A549 (cell line): ENCODE results near the gene KCNJ9. TPM values are rescaled to one million over a fixed set of nuclear protein-coding genes. Genes with fewer than 3 reads are reported as not detected.

Source experiments
- ATAC-seq, 2 experiments: fragments of 200-7000 bp in 1 of 2; fragments of >200 bp in 1 of 2; cut with Nextera tagmentation in 1 of 2; cut with Tn5 transposase in 1 of 2; 3 replicates each; pipeline versions ENCODE4 v1.8.0 to v1.9.1; 2018 to 2020; ENCODE audit warnings: mild to moderate bottlenecking in 1 of 2, moderate library complexity in 1 of 2
- CTCF ChIA-PET: fragments of 300-600 bp; sonication (Branson Sonifier 250); formaldehyde crosslinking; extraction: SDS; loops from one replicate; lab custom pipeline; 2021; ENCODE audit warnings: antibody characterized with exemption, inconsistent platforms; lab: Yijun Ruan, JAX
- POLR2A ChIA-PET: fragments of 350-600 bp; formaldehyde crosslinking; extraction: SDS; loops from one replicate; lab custom pipeline; 2021; ENCODE audit warnings: antibody characterized with exemption, inconsistent platforms; lab: Yijun Ruan, JAX
- DNase-seq, 2 experiments: peaks; one replicate each; pipeline versions ENCODE4 v3.0.0 to v3.0.0-alpha.2; 2011 to 2016; ENCODE audit warnings: low read depth in 1 of 2, low spot score in 1 of 2
- FAIRE-seq: peaks from 2 replicates; lab custom pipeline; 2011; peaks lifted over from hg19 to GRCh38; lab: Jason Lieb, UNC
- H3K27ac ChIP-seq, 2 experiments: fragments of >200 bp; sonication (Bioruptor Twin); formaldehyde crosslinking; 3 replicates each; pipeline ENCODE4 v1.5.1; 2016 to 2017
- H3K4me1 ChIP-seq: fragments of >200 bp; sonication (Bioruptor Twin); formaldehyde crosslinking; 3 replicates; pipeline ENCODE4 v1.6.1; 2016
- H3K4me2 ChIP-seq: fragments of >200 bp; sonication (Bioruptor Twin); formaldehyde crosslinking; 3 replicates; pipeline ENCODE4 v1.6.1; 2016
- H3K4me3 ChIP-seq: fragments of >200 bp; sonication (Bioruptor Twin); formaldehyde crosslinking; 3 replicates; pipeline ENCODE4 v1.5.1; 2016
- H3K9me3 ChIP-seq: fragments of >200 bp; sonication (Bioruptor Twin); formaldehyde crosslinking; 3 replicates; pipeline ENCODE4 v1.6.1; 2016
- BHLHE40 ChIP-seq: IDR thresholded peaks from 2 replicates; pipeline ENCODE4 v1.6.1; 2012; ENCODE audit warnings: low read depth, low read length, inconsistent platforms
- CBX2 ChIP-seq: fragments of 200-600 bp; sonication (generic); IDR thresholded peaks from 2 replicates; pipeline ENCODE4 v1.6.1; 2016; ENCODE audit warnings: low read depth, mild to moderate bottlenecking, borderline replicate concordance
- FOSL2 ChIP-seq, 2 experiments: fragments of 450-650 bp in 1 of 2; fragments of >200 bp in 1 of 2; sonication (Bioruptor Twin) in 1 of 2; formaldehyde crosslinking; IDR thresholded peaks; 2 replicates each; pipeline versions ENCODE4 v1.5.0 to v1.6.1; 2016 to 2020; ENCODE audit warnings: mild to moderate bottlenecking in 1 of 2, moderate library complexity in 1 of 2
- FOXS1 ChIP-seq: fragments of 250-450 bp; sonication (Bioruptor Pico); IDR thresholded peaks from 2 replicates; pipeline ENCODE4 v1.5.0; 2020; ENCODE audit warnings: mild to moderate bottlenecking, moderate library complexity
- HDAC2 ChIP-seq: fragments of 200-600 bp; sonication (generic); IDR thresholded peaks from 2 replicates; pipeline ENCODE4 v1.6.1; 2016
- HEYL ChIP-seq: fragments of 250-450 bp; sonication (Bioruptor Pico); IDR thresholded peaks from 2 replicates; pipeline ENCODE4 v1.8.0; 2021; ENCODE audit warnings: mild to moderate bottlenecking, moderate library complexity
- HOXA7 ChIP-seq: fragments of 250-450 bp; sonication (Bioruptor Pico); IDR thresholded peaks from 2 replicates; pipeline ENCODE4 v1.5.0; 2020; ENCODE audit warnings: mild to moderate bottlenecking, moderate library complexity
- HOXB13 ChIP-seq: fragments of 250-450 bp; sonication (Bioruptor Pico); IDR thresholded peaks from 2 replicates; pipeline ENCODE4 v1.5.0; 2020; ENCODE audit warnings: low read depth, mild to moderate bottlenecking, moderate library complexity
- JUN ChIP-seq, 2 experiments: fragments of >200 bp; sonication (Bioruptor Twin); formaldehyde crosslinking; IDR thresholded peaks; 2 replicates in 1 of 2; 3 replicates in 1 of 2; pipeline ENCODE4 v1.6.1; 2016 to 2017
- JUNB ChIP-seq: fragments of >200 bp; sonication (Bioruptor Twin); formaldehyde crosslinking; IDR thresholded peaks from 2 replicates; pipeline ENCODE4 v1.6.1; 2016
- KDM1A ChIP-seq: fragments of 200-600 bp; sonication (generic); IDR thresholded peaks from 2 replicates; pipeline ENCODE4 v1.6.1; 2016; ENCODE audit warnings: low read depth, mild to moderate bottlenecking
- KDM5A ChIP-seq: fragments of 200-600 bp; sonication (generic); IDR thresholded peaks from 2 replicates; pipeline ENCODE4 v1.6.1; 2016; ENCODE audit warnings: antibody characterized with exemption, mild to moderate bottlenecking
- MAX ChIP-seq: IDR thresholded peaks from 2 replicates; pipeline ENCODE4 v1.6.1; 2012
- MAZ ChIP-seq: fragments of 150-350 bp; IDR thresholded peaks from 2 replicates; pipeline ENCODE4 v1.6.1; 2014; ENCODE audit warnings: antibody characterized with exemption, low read depth, low read length, borderline replicate concordance
- MYC ChIP-seq: IDR thresholded peaks from 2 replicates; pipeline ENCODE4 v1.6.1; 2012; ENCODE audit warnings: mild to moderate bottlenecking, inconsistent platforms, low read length, improper control_type of control experiment, borderline replicate concordance
- NFE2L2 ChIP-seq: fragments of 150-350 bp; conservative IDR thresholded peaks from 2 replicates; pipeline ENCODE4 v1.6.1; 2014; ENCODE audit warnings: low read length
- RAD21 ChIP-seq, 2 experiments: fragments of >200 bp in 1 of 2; sonication (Bioruptor Twin) in 1 of 2; formaldehyde crosslinking in 1 of 2; IDR thresholded peaks in 1 of 2; conservative IDR thresholded peaks in 1 of 2; 2 replicates in 1 of 2; 3 replicates in 1 of 2; pipeline ENCODE4 v1.6.1; 2012 to 2018; ENCODE audit warnings: inconsistent platforms in 1 of 2
- RARB ChIP-seq: fragments of 250-450 bp; sonication (Bioruptor Pico); IDR thresholded peaks from 2 replicates; pipeline ENCODE4 v1.8.0; 2021; ENCODE audit warnings: mild to moderate bottlenecking, moderate library complexity
- RNF2 ChIP-seq: fragments of 200-600 bp; sonication (generic); IDR thresholded peaks from 2 replicates; pipeline ENCODE4 v1.6.1; 2016; ENCODE audit warnings: low read depth, mild to moderate bottlenecking, antibody characterized with exemption, moderate library complexity, borderline replicate concordance
- SMC3 ChIP-seq: fragments of >200 bp; sonication (Bioruptor Twin); formaldehyde crosslinking; IDR thresholded peaks from 3 replicates; pipeline ENCODE4 v1.6.1; 2018; ENCODE audit warnings: inconsistent platforms
- TP53 ChIP-seq: fragments of 250-450 bp; sonication (Bioruptor Pico); IDR thresholded peaks from 2 replicates; pipeline ENCODE4 v1.5.0; 2021; ENCODE audit warnings: mild to moderate bottlenecking, moderate library complexity
- WGBS: methylation state at CpG from one replicate; pipeline ENCODE4 v1.1.6; 2017; ENCODE audit errors: missing lambda C conversion rate; 5-methylcytosine and 5-hydroxymethylcytosine counted together
- polyA plus RNA-seq, 4 experiments: library from polyadenylated mRNA; depleted of rRNA in 3 of 4; stranded (reverse); fragments of >200 nt; fragmentation: RNase III in 1 of 4; extraction: RNeasy Plus Mini Kit Qiagen cat#74134 plus additional on column Dnase treatment in 1 of 4; gene quantifications; 2 replicates in 3 of 4; 3 replicates in 1 of 4; pipeline ENCODE4 v1.2.3, GENCODE V29; 2011 to 2017
- TF ChIP-seq, protein P1 (sequence below): IDR thresholded peaks from 2 replicates; pipeline ENCODE4 v1.6.1; 2012
- TF ChIP-seq, protein P2 (sequence below): IDR thresholded peaks from 2 replicates; pipeline ENCODE4 v1.6.1; 2012; ENCODE audit warnings: low read depth, borderline replicate concordance
- TF ChIP-seq, protein P3 (sequence below): fragments of >200 bp; sonication (Bioruptor Twin); formaldehyde crosslinking; IDR thresholded peaks from 3 replicates; pipeline ENCODE4 v1.5.1; 2016

KCNJ9 gene
- polyA plus RNA-seq, 2 of the 4 experiments (the other 2 are of a cell fraction): not detected

DNA sequence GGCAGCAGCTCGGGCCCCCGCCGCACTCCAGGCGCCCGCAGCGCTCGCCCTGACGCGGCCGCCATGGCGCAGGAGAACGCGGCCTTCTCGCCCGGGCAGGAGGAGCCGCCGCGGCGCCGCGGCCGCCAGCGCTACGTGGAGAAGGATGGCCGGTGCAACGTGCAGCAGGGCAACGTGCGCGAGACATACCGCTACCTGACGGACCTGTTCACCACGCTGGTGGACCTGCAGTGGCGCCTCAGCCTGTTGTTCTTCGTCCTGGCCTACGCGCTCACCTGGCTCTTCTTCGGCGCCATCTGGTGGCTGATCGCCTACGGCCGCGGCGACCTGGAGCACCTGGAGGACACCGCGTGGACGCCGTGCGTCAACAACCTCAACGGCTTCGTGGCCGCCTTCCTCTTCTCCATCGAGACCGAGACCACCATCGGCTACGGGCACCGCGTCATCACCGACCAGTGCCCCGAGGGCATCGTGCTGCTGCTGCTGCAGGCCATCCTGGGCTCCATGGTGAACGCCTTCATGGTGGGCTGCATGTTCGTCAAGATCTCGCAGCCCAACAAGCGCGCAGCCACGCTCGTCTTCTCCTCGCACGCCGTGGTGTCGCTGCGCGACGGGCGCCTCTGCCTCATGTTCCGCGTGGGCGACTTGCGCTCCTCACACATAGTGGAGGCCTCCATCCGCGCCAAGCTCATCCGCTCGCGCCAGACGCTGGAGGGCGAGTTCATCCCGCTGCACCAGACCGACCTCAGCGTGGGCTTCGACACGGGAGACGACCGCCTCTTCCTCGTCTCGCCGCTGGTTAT lies 2.8 kb downstream of the KCNJ9 start:
- H3K9me3 ChIP-seq: no peaks in the 10 kb centered on the region
- H3K27ac ChIP-seq: peak overlapping the region; percentile 39 to 56; a peak in 3 of 6 replicates
- ChIA-PET CTCF (interaction anchor here (0.5 to 16.8 kb wide), 38 partner anchors 9 to 924 kb away, joined by 3 to 409 read pairs (median 6); partner anchors contain the start of genes IGSF8, KCNJ10 and PIGM), POLR2A (no interaction called here)
- 35% methylated on average over 13 of the region's 96 CpGs for WGBS
- no peak for FAIRE-seq
- ATAC-seq: peak; percentile 75 to 86
- peak overlapping the region; percentile 89 for H3K4me2 ChIP-seq
- no peak for TF ChIP-seq MAZ
- TF ChIP-seq MYC: no peak; the same call in 1 of the 2 replicates
- TF ChIP-seq NFE2L2: no peak
- no peak for TF ChIP-seq FOXS1 (CRISPR knock-in tag)
- TF ChIP-seq JUN (IDR thresholded peaks at IDR 0.05): no peak
- TF ChIP-seq, protein P1, sequence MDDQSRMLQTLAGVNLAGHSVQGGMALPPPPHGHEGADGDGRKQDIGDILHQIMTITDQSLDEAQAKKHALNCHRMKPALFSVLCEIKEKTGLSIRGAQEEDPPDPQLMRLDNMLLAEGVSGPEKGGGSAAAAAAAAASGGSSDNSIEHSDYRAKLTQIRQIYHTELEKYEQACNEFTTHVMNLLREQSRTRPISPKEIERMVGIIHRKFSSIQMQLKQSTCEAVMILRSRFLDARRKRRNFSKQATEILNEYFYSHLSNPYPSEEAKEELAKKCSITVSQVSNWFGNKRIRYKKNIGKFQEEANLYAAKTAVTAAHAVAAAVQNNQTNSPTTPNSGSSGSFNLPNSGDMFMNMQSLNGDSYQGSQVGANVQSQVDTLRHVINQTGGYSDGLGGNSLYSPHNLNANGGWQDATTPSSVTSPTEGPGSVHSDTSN: no peak
- no peak for TF ChIP-seq RNF2
- no peak for TF ChIP-seq TP53 (CRISPR knock-in tag)
- no peak for TF ChIP-seq BHLHE40
- TF ChIP-seq JUNB: no peak
- peak; percentile 84 for TF ChIP-seq SMC3
- no peak for TF ChIP-seq KDM5A
- no peak for TF ChIP-seq RARB (CRISPR knock-in tag)
- TF ChIP-seq HEYL (CRISPR knock-in tag): no peak
- no peak for TF ChIP-seq HOXB13 (CRISPR knock-in tag)
- TF ChIP-seq RAD21 (conservative IDR thresholded peaks at IDR 0.05 in 1 of 2, IDR thresholded peaks at IDR 0.05 in 1 of 2): peak; percentile 57 to 68
- no peak for TF ChIP-seq HOXA7
- TF ChIP-seq, protein P2, sequence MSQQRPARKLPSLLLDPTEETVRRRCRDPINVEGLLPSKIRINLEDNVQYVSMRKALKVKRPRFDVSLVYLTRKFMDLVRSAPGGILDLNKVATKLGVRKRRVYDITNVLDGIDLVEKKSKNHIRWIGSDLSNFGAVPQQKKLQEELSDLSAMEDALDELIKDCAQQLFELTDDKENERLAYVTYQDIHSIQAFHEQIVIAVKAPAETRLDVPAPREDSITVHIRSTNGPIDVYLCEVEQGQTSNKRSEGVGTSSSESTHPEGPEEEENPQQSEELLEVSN: peak; percentile 81
- no peak for TF ChIP-seq CBX2
- no peak for TF ChIP-seq HDAC2
- TF ChIP-seq, protein P3, sequence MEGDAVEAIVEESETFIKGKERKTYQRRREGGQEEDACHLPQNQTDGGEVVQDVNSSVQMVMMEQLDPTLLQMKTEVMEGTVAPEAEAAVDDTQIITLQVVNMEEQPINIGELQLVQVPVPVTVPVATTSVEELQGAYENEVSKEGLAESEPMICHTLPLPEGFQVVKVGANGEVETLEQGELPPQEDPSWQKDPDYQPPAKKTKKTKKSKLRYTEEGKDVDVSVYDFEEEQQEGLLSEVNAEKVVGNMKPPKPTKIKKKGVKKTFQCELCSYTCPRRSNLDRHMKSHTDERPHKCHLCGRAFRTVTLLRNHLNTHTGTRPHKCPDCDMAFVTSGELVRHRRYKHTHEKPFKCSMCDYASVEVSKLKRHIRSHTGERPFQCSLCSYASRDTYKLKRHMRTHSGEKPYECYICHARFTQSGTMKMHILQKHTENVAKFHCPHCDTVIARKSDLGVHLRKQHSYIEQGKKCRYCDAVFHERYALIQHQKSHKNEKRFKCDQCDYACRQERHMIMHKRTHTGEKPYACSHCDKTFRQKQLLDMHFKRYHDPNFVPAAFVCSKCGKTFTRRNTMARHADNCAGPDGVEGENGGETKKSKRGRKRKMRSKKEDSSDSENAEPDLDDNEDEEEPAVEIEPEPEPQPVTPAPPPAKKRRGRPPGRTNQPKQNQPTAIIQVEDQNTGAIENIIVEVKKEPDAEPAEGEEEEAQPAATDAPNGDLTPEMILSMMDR: peak; percentile 87
- TF ChIP-seq MAX: peak; percentile 95
- no peak for TF ChIP-seq FOSL2 (IDR thresholded peaks at IDR 0.05)
- no peak for TF ChIP-seq FOSL2 (CRISPR knock-in tag; IDR thresholded peaks at IDR 0.05)
- no peak for TF ChIP-seq KDM1A
- TF ChIP-seq, all 56 proteins: peak for 5
- peak; percentile 76 to 77 for DNase-seq
- Histone ChIP-seq H3K4me1 (0 out of 3 replicates have a peak, but pooled peaks cover 2% of the 10 kb centered on the region), H3K4me3 (peak overlapping the region; percentile 44)
